ENCODE data around the gene TBC1D1.

TBC1D1 gene

GRCh38 chr4:38111024-38111423 lies 220.1 kb downstream of the TBC1D1 start:
- no peak for DNase-seq

- no peak for DNase-seq
Observed at GRCh38 chr4:38111717-38112116, 220.8 kb downstream of the TBC1D1 start.

- DNase-seq, result no peak
Observed at GRCh38 chr4:38113132-38113531, 222.2 kb downstream of the TBC1D1 start.

GRCh38 chr4:38113551-38113950 lies 222.7 kb downstream of the TBC1D1 start:
- no peak for DNase-seq

DNA sequence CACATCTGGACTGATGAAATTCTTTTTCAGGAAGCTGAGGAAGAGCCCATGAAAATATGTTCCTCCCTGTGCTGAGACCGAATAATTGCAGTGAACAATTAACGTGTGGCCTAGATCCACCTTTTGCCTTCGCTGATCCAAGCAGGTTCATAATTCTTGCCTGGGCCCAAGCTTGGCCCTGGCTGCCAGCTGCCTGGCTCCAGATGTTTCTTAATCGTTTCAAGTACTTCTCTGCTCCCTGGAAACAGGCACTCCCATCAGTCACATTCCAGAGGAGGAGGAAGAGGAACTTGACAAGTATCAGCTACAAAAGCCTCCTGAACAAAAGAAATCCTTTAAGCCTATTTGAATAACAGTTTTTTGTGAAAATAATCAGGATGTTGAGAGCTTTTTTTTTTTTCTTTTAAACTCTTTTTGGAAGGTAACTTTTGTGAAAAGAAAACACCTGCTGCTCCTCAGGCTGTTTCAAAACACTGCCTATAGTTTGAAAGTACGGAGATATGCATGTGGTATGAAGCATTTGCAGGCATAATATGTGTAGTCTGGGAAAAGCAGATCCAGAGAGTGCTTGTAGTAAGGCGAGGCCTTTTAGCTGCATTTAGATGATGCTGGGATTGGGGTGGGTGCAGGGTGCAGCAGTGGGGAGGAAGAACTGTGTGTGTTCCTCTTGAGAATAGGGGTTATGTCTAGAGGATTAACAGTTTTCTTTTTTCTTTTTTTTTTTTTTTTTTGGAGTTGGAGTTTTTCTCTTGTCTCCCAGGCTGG lies 223.7 kb downstream of the TBC1D1 start:
- DNase-seq, result no peak

DNA sequence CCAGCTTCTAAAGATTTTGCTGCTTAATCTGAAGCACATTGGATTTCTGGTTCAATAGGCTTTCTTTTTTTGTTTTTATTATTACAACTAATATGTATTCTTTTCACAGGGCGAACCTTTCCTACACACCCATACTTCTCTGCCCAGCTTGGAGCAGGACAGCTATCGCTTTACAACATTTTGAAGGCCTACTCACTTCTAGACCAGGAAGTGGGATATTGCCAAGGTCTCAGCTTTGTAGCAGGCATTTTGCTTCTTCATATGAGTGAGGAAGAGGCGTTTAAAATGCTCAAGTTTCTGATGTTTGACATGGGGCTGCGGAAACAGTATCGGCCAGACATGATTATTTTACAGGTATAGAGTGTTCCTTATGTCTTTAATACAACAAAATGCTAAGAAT lies 224.7 kb downstream of the TBC1D1 start:
- no peak for DNase-seq

- DNase-seq, result no peak
Observed at GRCh38 chr4:38117591-38117990, 226.7 kb downstream of the TBC1D1 start.

DNA sequence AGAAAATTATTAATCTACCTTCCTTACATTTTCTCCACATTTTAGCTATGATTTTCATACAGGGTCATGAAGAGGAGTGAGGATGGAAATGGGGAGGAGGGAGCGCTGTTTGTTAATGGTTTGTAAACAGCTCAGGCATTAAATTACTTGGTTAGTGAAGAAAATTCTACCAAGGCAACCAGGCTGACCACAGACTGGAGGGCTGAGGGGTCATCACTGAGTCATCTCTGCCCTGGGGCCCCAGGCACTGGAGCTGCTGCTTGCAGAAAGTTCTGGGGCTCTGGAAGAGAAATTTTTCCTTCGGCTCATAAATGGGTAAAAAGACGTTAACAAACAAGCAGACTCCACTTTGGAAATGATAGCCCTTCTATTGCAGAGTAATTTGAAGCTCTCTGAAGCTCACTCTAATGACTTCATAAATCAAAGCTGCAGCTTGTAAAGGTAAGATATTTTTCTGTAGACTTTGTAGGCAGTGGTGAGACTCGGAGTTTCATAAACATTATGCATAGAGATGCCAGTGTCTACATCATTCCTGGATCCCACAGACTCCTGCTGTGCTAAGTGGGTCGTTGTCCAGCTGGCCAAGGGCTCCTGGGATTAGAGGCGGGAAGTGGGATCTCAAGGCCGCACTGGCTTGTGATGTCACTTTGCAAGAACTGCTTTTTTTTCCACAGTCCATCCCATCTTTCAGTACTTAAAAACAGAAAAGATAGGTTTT lies 228.9 kb downstream of the TBC1D1 start:
- no peak for DNase-seq

- DNase-seq, result no peak
Observed at GRCh38 chr4:38120772-38121171, 229.9 kb downstream of the TBC1D1 start.

DNA sequence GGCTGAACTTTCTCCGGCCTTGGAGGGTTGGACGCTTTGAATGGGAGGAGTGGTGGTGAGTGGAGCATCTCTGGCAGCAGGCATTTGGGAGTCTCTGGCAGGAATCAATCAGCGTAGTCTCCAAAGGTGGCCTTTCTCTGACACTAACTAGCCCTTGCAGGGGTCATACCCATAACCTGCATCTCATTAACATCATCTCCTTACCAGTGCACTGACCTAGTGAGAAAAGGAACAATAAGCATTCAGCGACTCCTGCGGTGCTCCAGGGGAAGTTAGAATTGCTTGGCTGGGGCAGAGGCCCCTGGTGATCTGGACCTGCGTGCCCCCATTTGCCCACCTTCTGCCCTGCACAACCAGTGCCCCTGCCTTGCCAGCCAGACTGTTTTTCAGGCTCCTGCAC lies 231.2 kb downstream of the TBC1D1 start:
- no peak for DNase-seq

DNA sequence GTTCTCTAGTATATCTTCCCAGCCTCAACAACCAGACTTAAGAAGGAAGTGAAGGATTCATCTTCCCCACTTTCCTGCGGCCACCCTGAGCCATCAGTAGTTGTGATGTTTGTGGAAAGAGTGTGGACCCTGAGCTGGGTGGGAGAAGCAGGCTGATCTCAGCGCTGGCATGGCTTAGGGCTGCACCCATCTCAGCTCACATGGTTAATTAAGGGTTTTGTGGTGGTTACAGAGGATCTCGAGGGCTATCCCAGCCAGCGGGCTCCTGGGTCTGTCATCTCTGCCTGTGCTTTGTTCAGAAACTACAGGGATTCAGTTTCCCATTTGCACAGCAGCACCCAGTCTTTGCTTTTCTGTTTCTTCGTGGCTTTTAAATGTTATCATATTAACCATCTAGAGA lies 232.7 kb downstream of the TBC1D1 start:
- no peak for DNase-seq

- DNase-seq, result no peak
Observed at GRCh38 chr4:38124961-38125360, 234.1 kb downstream of the TBC1D1 start.

GRCh38 chr4:38125816-38126215 lies 234.9 kb downstream of the TBC1D1 start:
- DNase-seq, result no peak

- peak; percentile 72 for DNase-seq
Observed at GRCh38 chr4:38128478-38129459, 237.9 kb downstream of the TBC1D1 start.

DNA sequence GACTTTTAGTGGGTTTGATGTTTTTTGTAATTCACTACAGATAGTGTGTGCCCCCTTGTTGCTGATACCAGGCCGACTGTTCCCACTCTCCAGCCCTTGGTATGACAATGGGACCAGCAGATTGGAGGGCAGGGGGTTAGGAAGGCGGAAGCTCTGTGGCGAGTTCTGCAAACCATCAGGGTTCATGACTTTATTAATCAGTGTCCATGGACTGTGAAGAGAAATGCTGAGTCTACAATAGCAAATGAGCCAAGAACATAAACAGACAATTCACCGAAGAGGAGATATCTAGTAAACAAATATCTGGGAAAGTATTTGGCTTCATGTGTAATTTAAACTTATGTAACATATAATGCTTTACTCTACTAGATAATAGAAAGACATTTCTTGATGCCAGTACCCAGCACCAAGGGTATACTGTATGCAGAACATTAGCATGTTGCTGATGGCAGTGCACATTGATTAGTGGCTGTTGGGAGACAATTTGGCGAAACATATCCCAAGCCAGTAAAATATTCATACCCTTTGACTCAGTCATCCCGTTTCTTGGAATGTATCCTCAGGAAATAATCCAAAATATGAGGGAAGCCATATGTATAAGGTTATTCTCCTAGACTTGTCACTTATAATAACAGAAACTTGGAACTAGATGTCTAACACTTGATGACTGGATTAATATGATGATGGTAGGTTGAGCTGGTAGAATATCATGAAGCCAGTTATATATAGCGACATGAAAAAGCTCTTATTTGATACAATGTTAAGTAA lies 238.8 kb downstream of the TBC1D1 start:
- DNase-seq, result no peak

- DNase-seq, result no peak
Observed at GRCh38 chr4:38130884-38131283, 240.0 kb downstream of the TBC1D1 start.

GRCh38 chr4:38131371-38132091 lies 240.6 kb downstream of the TBC1D1 start:
- peak; percentile 80 for DNase-seq

DNA sequence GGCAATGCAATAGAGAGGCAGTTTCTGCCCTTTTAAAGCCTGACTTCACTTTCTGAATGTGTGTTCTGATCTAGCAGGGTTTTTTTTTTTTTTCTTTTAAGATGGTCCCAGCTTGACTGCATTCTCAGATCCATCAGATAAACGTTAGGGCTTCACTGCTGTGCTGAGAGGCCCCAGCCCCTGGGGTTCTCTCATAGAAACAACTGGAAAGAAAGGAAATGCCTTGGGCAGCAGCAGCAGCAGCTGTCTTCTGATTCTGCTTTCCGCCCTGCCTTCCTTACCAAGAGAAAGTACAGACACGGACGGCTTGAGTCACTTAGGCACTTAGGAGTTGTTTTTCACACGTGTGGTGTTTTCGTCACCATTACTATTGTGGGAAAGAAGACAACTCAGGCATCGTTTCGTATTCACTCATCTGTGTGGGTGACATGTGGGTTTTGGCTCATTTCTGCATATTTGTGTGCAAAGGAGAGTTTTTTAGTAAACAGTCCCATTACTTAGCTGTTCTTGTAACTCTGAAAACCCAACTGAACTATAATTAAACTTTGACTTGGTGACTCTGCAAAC lies 241.3 kb downstream of the TBC1D1 start:
- peak; percentile 80 for DNase-seq

GRCh38 chr4:38132843-38133662 lies 242.2 kb downstream of the TBC1D1 start:
- DNase-seq, result no peak

DNA sequence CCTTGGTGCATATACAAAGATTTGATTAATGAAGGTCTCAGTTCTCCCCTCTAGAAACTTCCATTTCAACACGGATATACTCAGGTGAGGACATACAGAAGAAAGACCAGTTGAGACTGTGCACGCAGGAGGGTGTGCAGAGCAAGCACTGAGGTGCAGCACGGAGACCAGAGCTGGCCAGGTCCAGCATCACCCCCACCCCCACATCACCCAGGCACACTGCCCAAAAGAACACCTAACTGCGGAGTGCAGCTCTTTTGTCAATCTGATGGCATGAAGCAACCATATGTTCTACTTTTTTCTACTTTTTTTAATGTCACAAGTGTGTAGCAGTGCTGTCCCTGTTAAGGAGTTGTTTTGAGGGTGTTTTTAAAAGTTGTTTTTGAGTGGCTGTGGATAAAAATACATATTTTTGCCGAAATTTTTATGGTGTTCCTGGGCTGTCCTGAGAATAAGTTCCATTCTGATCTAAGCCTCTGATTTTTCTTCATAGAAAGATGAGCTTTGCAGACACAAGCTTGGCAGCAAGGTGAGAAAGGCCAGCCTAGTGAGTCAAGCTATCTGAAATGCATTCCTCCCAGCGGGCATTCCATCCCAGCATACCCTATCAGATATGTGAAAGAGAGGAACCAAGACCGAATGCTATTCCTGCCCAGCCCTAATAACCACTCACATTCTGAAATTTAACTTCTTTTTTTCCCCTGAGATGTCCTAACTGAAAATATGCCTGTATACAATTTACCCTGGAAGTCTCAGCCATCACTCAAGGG lies 243.0 kb downstream of the TBC1D1 start:
- no peak for DNase-seq

Data from CD4-positive, alpha-beta T cell treated with Interleukin-12 subunit alpha and Interleukin-12 subunit beta, for 1 hour (primary cell).